GM19043 (cell line): ENCODE results near the gene GNAZ.

Experiments
- ATAC-seq: cut with Tn5 transposase; IDR thresholded peaks from one replicate; pipeline ENCODE4 v1.9.1; 2021; ENCODE audit warnings: low read depth; ENCODE audit not compliant: unreplicated experiment

GNAZ gene

GRCh38 chr22:23104187-23104971 lies 34.1 kb downstream of the GNAZ start:
- no peak for ATAC-seq

- ATAC-seq = no peak
Measured at GRCh38 chr22:23105304-23105703, 35.0 kb downstream of the GNAZ start.

- ATAC-seq = no peak
Measured at GRCh38 chr22:23105919-23106318, 35.6 kb downstream of the GNAZ start.

- ATAC-seq = no peak
Measured at GRCh38 chr22:23106344-23106743, 36.0 kb downstream of the GNAZ start.

GRCh38 chr22:23106906-23107367 lies 36.6 kb downstream of the GNAZ start:
- no peak for ATAC-seq

GRCh38 chr22:23107487-23108248 lies 37.3 kb downstream of the GNAZ start:
- no peak for ATAC-seq

- no peak for ATAC-seq
Measured at GRCh38 chr22:23108249-23109078, 38.1 kb downstream of the GNAZ start.

- ATAC-seq = no peak
Measured at GRCh38 chr22:23109079-23109347, 38.7 kb downstream of the GNAZ start.

GRCh38 chr22:23109441-23109978 lies 39.2 kb downstream of the GNAZ start:
- no peak for ATAC-seq

- ATAC-seq = no peak
Measured at GRCh38 chr22:23110190-23110921, 40.0 kb downstream of the GNAZ start.

GRCh38 chr22:23110922-23111527 lies 40.7 kb downstream of the GNAZ start:
- no peak for ATAC-seq

GRCh38 chr22:23112472-23113012 lies 42.2 kb downstream of the GNAZ start:
- ATAC-seq = no peak

GRCh38 chr22:23113067-23113846 lies 42.9 kb downstream of the GNAZ start:
- no peak for ATAC-seq

GRCh38 chr22:23113847-23114720 lies 43.8 kb downstream of the GNAZ start:
- no peak for ATAC-seq

- ATAC-seq = no peak
Measured at GRCh38 chr22:23114721-23115020, 44.4 kb downstream of the GNAZ start.

- ATAC-seq = no peak
Measured at GRCh38 chr22:23115369-23115768, 45.0 kb downstream of the GNAZ start.

- no peak for ATAC-seq
Measured at GRCh38 chr22:23115825-23116494, 45.6 kb downstream of the GNAZ start.
